SK-N-MC (cell line): ENCODE measurements around the gene PRKCZ.

ENCODE experiments used
- EZH2 ChIP-seq: fragments of 200-600 bp; sonication (generic); IDR thresholded peaks from one replicate; pipeline ENCODE4 v1.6.1; 2017; ENCODE audit warnings: antibody characterized with exemption
- FOXP2 ChIP-seq: optimal IDR thresholded peaks from 2 replicates; pipeline ENCODE3; 2011; ENCODE audit warnings: mild to moderate bottlenecking, moderate library complexity; ENCODE audit not compliant: insufficient read depth; ENCODE audit errors: extremely low read length, control extremely low read depth
- POLR2AphosphoS5 ChIP-seq: IDR thresholded peaks from 2 replicates; pipeline ENCODE4 v1.6.1; 2012; ENCODE audit warnings: mild to moderate bottlenecking, low read depth, low read length, borderline replicate concordance

DNA sequence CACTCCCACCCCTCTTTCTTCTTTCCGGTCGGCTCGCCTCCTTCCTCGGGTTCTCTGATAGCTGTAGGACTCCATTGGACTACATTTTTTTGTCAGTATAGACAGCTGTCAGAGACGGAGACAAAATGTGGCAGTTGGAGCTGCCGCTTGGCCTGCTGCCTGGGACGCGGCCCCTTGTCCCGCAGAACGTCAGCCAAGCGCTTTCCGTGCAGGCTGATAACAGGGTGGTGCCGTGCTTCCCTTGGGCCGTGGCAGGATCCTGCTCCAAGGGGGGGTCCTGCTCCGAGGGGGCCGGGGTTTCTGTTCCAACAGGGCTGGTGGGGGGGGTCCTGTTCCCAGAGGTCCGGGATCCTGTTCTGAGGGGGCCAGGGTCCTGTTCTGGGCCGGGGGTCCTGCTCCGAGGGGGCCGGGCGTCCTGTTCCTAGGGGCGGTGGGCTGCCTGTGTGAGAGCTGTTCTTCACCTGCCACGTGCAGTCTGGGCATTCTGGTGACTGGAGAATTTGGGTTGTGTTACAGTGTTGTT lies 182.8 kb downstream of the PRKCZ start:
- TF ChIP-seq POLR2AphosphoS5 (no peak; the same call in 1 of the 2 replicates), EZH2 (no peak), FOXP2 (no peak)
